Sigmoid colon (tissue), 7 donors: ENCODE measurements around the gene FERMT2. TPM values are rescaled to one million over a fixed set of nuclear protein-coding genes. Genes with fewer than 3 reads are reported as not detected.

ENCODE experiments used
- DNase-seq: peaks from one replicate; pipeline ENCODE4 v3.0.0-alpha.2; 2019
- H3K27ac ChIP-seq, 4 donors: fragments of 200-600 bp; sonication (generic); one replicate each; pipeline ENCODE4 v1.5.1; 2016 to 2019; ENCODE audit warnings: mild to moderate bottlenecking in 1 of 4
- H3K27me3 ChIP-seq, 3 donors: fragments of 200-600 bp; sonication (generic); one replicate each; pipeline ENCODE4 v1.5.1; 2019; ENCODE audit warnings: mild to moderate bottlenecking in 1 of 3
- H3K36me3 ChIP-seq, 4 donors: fragments of 200-600 bp; sonication (generic); one replicate each; pipeline ENCODE4 v1.5.1; 2016 to 2019
- H3K4me1 ChIP-seq, 4 donors: fragments of 200-600 bp; sonication (generic); one replicate each; pipeline ENCODE4 v1.5.1; 2017 to 2019
- H3K4me3 ChIP-seq, 4 donors: fragments of 200-600 bp; sonication (generic); one replicate each; pipeline ENCODE4 v1.5.1; 2017 to 2019; ENCODE audit warnings: mild to moderate bottlenecking in 2 of 4, moderate library complexity in 1 of 4
- H3K9me3 ChIP-seq, 4 donors: fragments of 200-600 bp in 3 of 4; sonication (generic) in 3 of 4; one replicate each; pipeline versions ENCODE4 v1.5.1 to v1.6.1; 2013 to 2019
- CTCF ChIP-seq, 4 experiments: fragments of 450-650 bp in 3 of 4; fragments of 200-600 bp in 1 of 4; IDR thresholded peaks; one replicate each; pipeline ENCODE4 v1.5.1; 2016 to 2019; ENCODE audit warnings: antibody characterized with exemption in 4 of 4, mild to moderate bottlenecking in 3 of 4, moderate library complexity in 2 of 4
- EP300 ChIP-seq, 4 donors: sonication (generic); formaldehyde crosslinking; IDR thresholded peaks; one replicate each; pipeline ENCODE4 v1.6.1; 2017; ENCODE audit warnings: antibody characterized with exemption in 4 of 4
- POLR2A ChIP-seq, 2 donors: fragments of 450-650 bp; IDR thresholded peaks; one replicate each; pipeline ENCODE4 v1.6.1; 2016; ENCODE audit warnings: antibody characterized with exemption in 2 of 2, mild to moderate bottlenecking in 2 of 2, moderate library complexity in 2 of 2
- POLR2AphosphoS5 ChIP-seq, 4 donors: sonication (generic); formaldehyde crosslinking; IDR thresholded peaks; one replicate each; pipeline ENCODE4 v1.6.1; 2017; ENCODE audit warnings: antibody characterized with exemption in 4 of 4
- WGBS, 2 donors: extraction: QIAGEN DNeasy Blood & Tissue Kit; methylation state at CpG; one replicate each; pipeline ENCODE4 v1.1.7; 2013; 5-methylcytosine and 5-hydroxymethylcytosine counted together
- intact Hi-C: fragments of 100-400 bp; cut with DNase I; formaldehyde crosslinking; loops from one replicate; pipeline ENCODE4 v1.15.1; 2023
- polyA plus RNA-seq, 3 donors: library from polyadenylated mRNA; stranded (reverse); fragments of 200-250 nt; gene quantifications; one replicate each; pipeline ENCODE4 v1.2.3, GENCODE V29; 2013
- total RNA-seq, 4 donors: library from RNA; depleted of rRNA; stranded (reverse); fragments of >200 nt; gene quantifications; one replicate each; pipeline ENCODE4 v1.1.0, GENCODE V29; 2016
- donor health status: healthy with polysubstance abuse.
- donor health status: Bipolar disorder and iron deficiency.
- donor health status: healthy.

The FERMT2 gene
- total and polyA plus RNA-seq, 7 donors = 3.0 to 317 (median 278) TPM

GRCh38 chr14:52919971-52920370, 30.9 kb downstream of the FERMT2 start:
- Histone ChIP-seq H3K27me3 (no peaks in the 10 kb centered on the region), H3K36me3 (peaks cover 0 to 19% (median 0%) of the 10 kb centered on the region in 4 donors), H3K9me3 (no peaks in the 10 kb centered on the region), H3K4me3 (no peak overlapping the region), H3K27ac (peak overlapping the region; percentile 16 to 68 (median 59)), H3K4me1 (peaks cover 0 to 91% (median 83%) of the 10 kb centered on the region in 4 donors)
- no peak for DNase-seq
- 10 to 44% methylated on average over 3 of the region's 3 CpGs for WGBS, 2 donors
- intact Hi-C loops = no loop called here
- TF ChIP-seq CTCF (IDR thresholded peaks at IDR 0.05) (no peak), POLR2AphosphoS5 (IDR thresholded peaks at IDR 0.05) (no peak), POLR2A (IDR thresholded peaks at IDR 0.05) (no peak), EP300 (IDR thresholded peaks at IDR 0.05) (no peak)

GRCh38 chr14:52918486-52918885, 32.4 kb downstream of the FERMT2 start:
- no peaks in the 10 kb centered on the region for H3K9me3 ChIP-seq
- DNase-seq = no peak
- peaks cover 0 to 19% (median 0%) of the 10 kb centered on the region in 4 donors for H3K36me3 ChIP-seq
- intact Hi-C loops = no loop called here
- H3K4me1 ChIP-seq = peaks cover 0 to 81% (median 72%) of the 10 kb centered on the region in 4 donors
- TF ChIP-seq POLR2A (IDR thresholded peaks at IDR 0.05) = no peak
- TF ChIP-seq POLR2AphosphoS5 (IDR thresholded peaks at IDR 0.05) = no peak
- no peak for TF ChIP-seq EP300 (IDR thresholded peaks at IDR 0.05)
- TF ChIP-seq CTCF (IDR thresholded peaks at IDR 0.05) = no peak
- H3K27me3 ChIP-seq = no peaks in the 10 kb centered on the region
- H3K4me3 ChIP-seq = no peak overlapping the region
- H3K27ac ChIP-seq = peak overlapping the region; percentile 12 to 68 (median 59)

GRCh38 chr14:52917735-52918134, 33.1 kb downstream of the FERMT2 start:
- intact Hi-C loops = no loop called here
- no peak overlapping the region for H3K4me3 ChIP-seq
- no peak for DNase-seq
- H3K36me3 ChIP-seq = peaks cover 0 to 19% (median 0%) of the 10 kb centered on the region in 4 donors
- H3K27me3 ChIP-seq = no peaks in the 10 kb centered on the region
- peaks cover 0 to 81% (median 69%) of the 10 kb centered on the region in 4 donors for H3K4me1 ChIP-seq
- 92 to 95% methylated on average over 1 of the region's 1 CpG for WGBS, 2 donors
- peak overlapping the region; percentile 12 to 68 (median 59) for H3K27ac ChIP-seq
- H3K9me3 ChIP-seq = no peaks in the 10 kb centered on the region
- TF ChIP-seq EP300 (IDR thresholded peaks at IDR 0.05) = no peak
- no peak for TF ChIP-seq POLR2A (IDR thresholded peaks at IDR 0.05)
- TF ChIP-seq POLR2AphosphoS5 (IDR thresholded peaks at IDR 0.05) = no peak
- TF ChIP-seq CTCF (IDR thresholded peaks at IDR 0.05) = no peak

GRCh38 chr14:52914295-52914694, 36.6 kb downstream of the FERMT2 start:
- intact Hi-C loops = no loop called here
- peaks cover 0 to 24% (median 3%) of the 10 kb centered on the region in 4 donors for H3K36me3 ChIP-seq
- no peak for DNase-seq
- H3K27me3 ChIP-seq = no peaks in the 10 kb centered on the region
- no peaks in the 10 kb centered on the region for H3K9me3 ChIP-seq
- peak overlapping the region in 1 of 4 donors; percentile 9 for H3K27ac ChIP-seq
- WGBS, 2 donors = 94 to 99% methylated on average over 3 of the region's 3 CpGs
- TF ChIP-seq POLR2A (IDR thresholded peaks at IDR 0.05) (no peak), CTCF (IDR thresholded peaks at IDR 0.05) (no peak), POLR2AphosphoS5 (IDR thresholded peaks at IDR 0.05) (no peak)
- no peak overlapping the region for H3K4me3 ChIP-seq
- peaks cover 0 to 79% (median 53%) of the 10 kb centered on the region in 4 donors for H3K4me1 ChIP-seq

GRCh38 chr14:52913271-52913670, 37.6 kb downstream of the FERMT2 start:
- H3K4me1 ChIP-seq = peaks cover 0 to 70% (median 46%) of the 10 kb centered on the region in 4 donors
- WGBS, 2 donors = 69 to 72% methylated on average over 4 of the region's 4 CpGs
- no peaks in the 10 kb centered on the region for H3K9me3 ChIP-seq
- intact Hi-C loops = no loop called here
- H3K27me3 ChIP-seq = no peaks in the 10 kb centered on the region
- no peak for TF ChIP-seq EP300 (IDR thresholded peaks at IDR 0.05)
- TF ChIP-seq CTCF (IDR thresholded peaks at IDR 0.05) = no peak
- TF ChIP-seq POLR2AphosphoS5 (IDR thresholded peaks at IDR 0.05) = no peak
- no peak for TF ChIP-seq POLR2A (IDR thresholded peaks at IDR 0.05)
- no peak overlapping the region for H3K4me3 ChIP-seq
- DNase-seq = no peak
- peaks cover 0 to 22% (median 6%) of the 10 kb centered on the region in 4 donors for H3K36me3 ChIP-seq
- H3K27ac ChIP-seq = peak overlapping the region in 2 of 4 donors; percentile 9 to 56
